Measurements from ENCODE around the gene NEK10. TPM values are rescaled to one million over a fixed set of nuclear protein-coding genes. Genes with fewer than 3 reads are reported as not detected.

The NEK10 gene
- total RNA-seq, 1 experiment from 2014 or later = 4.3 TPM

- H3K9me3 ChIP-seq (ENCODE audit: insufficient read depth, low read depth) = no peaks in the 10 kb centered on the region
- H3K4me1 ChIP-seq (replicated peaks; ENCODE audit: insufficient read depth) = no peaks in the 10 kb centered on the region
- no peak overlapping the region for H3K4me2 ChIP-seq
- TF ChIP-seq EZH2 (IDR thresholded peaks at IDR 0.05; ENCODE audit: low read depth) (no peak), CTCF (conservative IDR thresholded peaks at IDR 0.05) (no peak)
- H3K36me3 ChIP-seq (ENCODE audit: low read depth) = no peaks in the 10 kb centered on the region
- no peak overlapping the region for H3K4me3 ChIP-seq
- no peaks in the 10 kb centered on the region for H4K20me1 ChIP-seq (ENCODE audit: insufficient read depth)
- no peak for DNase-seq
- H3K9me2 ChIP-seq (ENCODE audit: insufficient read depth) = peaks cover 3% of the 10 kb centered on the region; the same call in 1 of the 2 replicates
- no peak overlapping the region for H2AFZ ChIP-seq
- BruUV-seq (replicated peaks) = no TSS peak
- H3F3A ChIP-seq (ENCODE audit: insufficient read depth, low read depth) = no peaks in the 10 kb centered on the region
- no peaks in the 10 kb centered on the region for H3K79me2 ChIP-seq (ENCODE audit: low read depth)
- intact Hi-C loops (cut with micrococcal nuclease; ENCODE audit: unreplicated experiment) = no loop called here
- CTCF ChIA-PET = no interaction called here
- no peaks in the 10 kb centered on the region for H3K27me3 ChIP-seq (ENCODE audit: insufficient read depth, low read depth)
- no peak overlapping the region for H3K27ac ChIP-seq
- POLR2A ChIA-PET (ENCODE audit: unreplicated experiment) = interaction anchor here (0.6 kb wide), 1 partner anchor 791 kb away, joined by 6 read pairs; no protein-coding TSS in a partner anchor
Measured at GRCh38 chr3:27115352-27115751, 253.8 kb downstream of the NEK10 start.

GRCh38 chr3:27114684-27115083 is 254.5 kb downstream of the NEK10 start:
- H3F3A ChIP-seq (ENCODE audit: insufficient read depth, low read depth) = no peaks in the 10 kb centered on the region
- H3K9me3 ChIP-seq (ENCODE audit: insufficient read depth, low read depth) = no peaks in the 10 kb centered on the region
- peaks cover 3% of the 10 kb centered on the region; the same call in 1 of the 2 replicates for H3K9me2 ChIP-seq (ENCODE audit: insufficient read depth)
- no peak overlapping the region for H3K4me2 ChIP-seq
- no peaks in the 10 kb centered on the region for H3K79me2 ChIP-seq (ENCODE audit: low read depth)
- H3K27ac ChIP-seq = no peak overlapping the region
- POLR2A ChIA-PET (ENCODE audit: unreplicated experiment) = interaction anchor here (0.6 kb wide), 1 partner anchor 791 kb away, joined by 6 read pairs; no protein-coding TSS in a partner anchor
- no peak overlapping the region for H3K4me3 ChIP-seq
- no peaks in the 10 kb centered on the region for H4K20me1 ChIP-seq (ENCODE audit: insufficient read depth)
- H3K36me3 ChIP-seq (ENCODE audit: low read depth) = no peaks in the 10 kb centered on the region
- no peaks in the 10 kb centered on the region for H3K27me3 ChIP-seq (ENCODE audit: insufficient read depth, low read depth)
- no peak for DNase-seq
- TF ChIP-seq CTCF (conservative IDR thresholded peaks at IDR 0.05) = no peak
- TF ChIP-seq EZH2 (IDR thresholded peaks at IDR 0.05; ENCODE audit: low read depth) = no peak
- H3K4me1 ChIP-seq (replicated peaks; ENCODE audit: insufficient read depth) = no peaks in the 10 kb centered on the region
- CTCF ChIA-PET = no interaction called here
- BruUV-seq (replicated peaks) = no TSS peak
- H2AFZ ChIP-seq = no peak overlapping the region
- intact Hi-C loops (cut with micrococcal nuclease; ENCODE audit: unreplicated experiment) = no loop called here

- TF ChIP-seq EZH2 (IDR thresholded peaks at IDR 0.05; ENCODE audit: low read depth) = no peak
- POLR2A ChIA-PET (ENCODE audit: unreplicated experiment) = no interaction called here
- no peaks in the 10 kb centered on the region for H3K36me3 ChIP-seq (ENCODE audit: low read depth)
Measured at GRCh38 chr3:27114129-27114528, 255.1 kb downstream of the NEK10 start.

GRCh38 chr3:27110020-27110419 is 259.2 kb downstream of the NEK10 start:
- H3K27ac ChIP-seq = no peak overlapping the region
- no peaks in the 10 kb centered on the region for H3F3A ChIP-seq (ENCODE audit: insufficient read depth, low read depth)
- ChIA-PET POLR2A (ENCODE audit: unreplicated experiment) (no interaction called here), CTCF (no interaction called here)
- H3K27me3 ChIP-seq (ENCODE audit: insufficient read depth, low read depth) = no peaks in the 10 kb centered on the region
- BruUV-seq (replicated peaks) = no TSS peak
- H3K4me3 ChIP-seq = no peak overlapping the region
- no peak for DNase-seq
- TF ChIP-seq CTCF (conservative IDR thresholded peaks at IDR 0.05) (no peak), EZH2 (IDR thresholded peaks at IDR 0.05; ENCODE audit: low read depth) (no peak)
- intact Hi-C loops (cut with micrococcal nuclease; ENCODE audit: unreplicated experiment) = no loop called here
- H3K4me1 ChIP-seq (replicated peaks; ENCODE audit: insufficient read depth) = no peaks in the 10 kb centered on the region
- H3K79me2 ChIP-seq (ENCODE audit: low read depth) = no peaks in the 10 kb centered on the region
- no peak overlapping the region for H3K4me2 ChIP-seq
- no peaks in the 10 kb centered on the region for H3K36me3 ChIP-seq (ENCODE audit: low read depth)
- H4K20me1 ChIP-seq (ENCODE audit: insufficient read depth) = no peaks in the 10 kb centered on the region
- no peak overlapping the region for H2AFZ ChIP-seq
- no peaks in the 10 kb centered on the region for H3K9me3 ChIP-seq (ENCODE audit: insufficient read depth, low read depth)
- peaks cover 3% of the 10 kb centered on the region for H3K9me2 ChIP-seq (ENCODE audit: insufficient read depth)

More at GRCh38 chr3:27114129-27114528, 255.1 kb downstream of the NEK10 start:
- H3K4me3 ChIP-seq = no peak overlapping the region
- no peak overlapping the region for H2AFZ ChIP-seq
- no peaks in the 10 kb centered on the region for H4K20me1 ChIP-seq (ENCODE audit: insufficient read depth)
- H3K79me2 ChIP-seq (ENCODE audit: low read depth) = no peaks in the 10 kb centered on the region
- intact Hi-C loops (cut with micrococcal nuclease; ENCODE audit: unreplicated experiment) = no loop called here
- H3K9me2 ChIP-seq (ENCODE audit: insufficient read depth) = peaks cover 3% of the 10 kb centered on the region; the same call in 1 of the 2 replicates
- BruUV-seq (replicated peaks) = no TSS peak
- H3K9me3 ChIP-seq (ENCODE audit: insufficient read depth, low read depth) = no peaks in the 10 kb centered on the region
- CTCF ChIA-PET = no interaction called here
- no peaks in the 10 kb centered on the region for H3K27me3 ChIP-seq (ENCODE audit: insufficient read depth, low read depth)
- H3K27ac ChIP-seq = no peak overlapping the region
- no peaks in the 10 kb centered on the region for H3F3A ChIP-seq (ENCODE audit: insufficient read depth, low read depth)
- H3K4me2 ChIP-seq = no peak overlapping the region
- DNase-seq = no peak
- no peaks in the 10 kb centered on the region for H3K4me1 ChIP-seq (replicated peaks; ENCODE audit: insufficient read depth)

Measured in PC-9 (cell line).